DND-41 (cell line): ENCODE measurements around the gene APC2.

ENCODE experiments used
- EZH2 ChIP-seq: IDR thresholded peaks from 3 replicates; pipeline ENCODE4 v1.6.1; 2012; ENCODE audit warnings: borderline replicate concordance, low read depth, mild to moderate bottlenecking, moderate library complexity, low read length, inconsistent platforms; ENCODE audit not compliant: severe bottlenecking
- TF ChIP-seq, protein P1 (sequence below): IDR thresholded peaks from 2 replicates; pipeline ENCODE4 v1.5.1; 2012; ENCODE audit warnings: borderline replicate concordance, low read length, moderate library complexity, mild to moderate bottlenecking; ENCODE audit not compliant: poor library complexity, severe bottlenecking; ENCODE audit errors: extremely low read depth

DNA sequence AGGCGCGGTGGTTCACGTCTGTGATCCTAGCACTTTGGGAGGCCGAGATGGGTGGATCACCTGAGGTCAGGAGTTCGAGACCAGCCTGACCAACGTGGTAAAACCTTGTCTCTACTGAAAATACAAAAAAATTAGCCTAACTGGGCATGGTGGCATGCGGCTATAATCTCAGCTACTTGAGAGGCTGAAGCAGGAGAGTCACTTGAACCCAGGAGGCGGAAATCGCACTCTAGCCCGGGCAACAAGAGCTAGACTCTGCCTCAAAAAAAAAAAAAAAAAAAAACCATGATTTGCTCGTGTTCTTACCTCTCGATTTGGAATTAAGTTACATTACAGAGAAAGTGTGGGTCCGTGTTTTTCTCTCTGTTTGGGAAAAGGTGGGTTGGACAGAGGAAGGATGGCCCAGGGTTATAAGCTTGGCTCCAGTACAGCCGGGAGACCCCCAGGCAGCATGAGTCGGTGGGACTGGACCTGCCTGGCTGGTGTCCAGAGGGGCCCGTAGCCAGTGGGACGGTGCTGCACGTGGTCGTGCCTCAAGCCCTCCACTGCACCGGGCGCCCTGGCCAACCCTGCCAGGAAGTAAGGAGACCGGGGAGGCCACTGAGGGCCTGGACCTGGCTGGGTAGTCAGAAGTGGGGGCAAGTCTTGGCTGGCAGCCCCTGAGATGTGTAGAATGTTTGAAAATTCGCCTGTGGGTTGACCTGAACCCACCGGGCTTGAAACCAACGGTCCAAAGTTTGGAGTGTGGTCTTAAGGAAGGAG, 8.1 kb upstream of the APC2 start:
- TF ChIP-seq, protein P1, sequence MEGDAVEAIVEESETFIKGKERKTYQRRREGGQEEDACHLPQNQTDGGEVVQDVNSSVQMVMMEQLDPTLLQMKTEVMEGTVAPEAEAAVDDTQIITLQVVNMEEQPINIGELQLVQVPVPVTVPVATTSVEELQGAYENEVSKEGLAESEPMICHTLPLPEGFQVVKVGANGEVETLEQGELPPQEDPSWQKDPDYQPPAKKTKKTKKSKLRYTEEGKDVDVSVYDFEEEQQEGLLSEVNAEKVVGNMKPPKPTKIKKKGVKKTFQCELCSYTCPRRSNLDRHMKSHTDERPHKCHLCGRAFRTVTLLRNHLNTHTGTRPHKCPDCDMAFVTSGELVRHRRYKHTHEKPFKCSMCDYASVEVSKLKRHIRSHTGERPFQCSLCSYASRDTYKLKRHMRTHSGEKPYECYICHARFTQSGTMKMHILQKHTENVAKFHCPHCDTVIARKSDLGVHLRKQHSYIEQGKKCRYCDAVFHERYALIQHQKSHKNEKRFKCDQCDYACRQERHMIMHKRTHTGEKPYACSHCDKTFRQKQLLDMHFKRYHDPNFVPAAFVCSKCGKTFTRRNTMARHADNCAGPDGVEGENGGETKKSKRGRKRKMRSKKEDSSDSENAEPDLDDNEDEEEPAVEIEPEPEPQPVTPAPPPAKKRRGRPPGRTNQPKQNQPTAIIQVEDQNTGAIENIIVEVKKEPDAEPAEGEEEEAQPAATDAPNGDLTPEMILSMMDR = no peak
- TF ChIP-seq EZH2 = no peak
